ENCODE data around the gene WWOX. TPM values are rescaled to one million over a fixed set of nuclear protein-coding genes. Genes with fewer than 3 reads are reported as not detected.

WWOX gene
- total and polyA plus RNA-seq, 2 of the 13 experiments (the other 11 are each of a cell fraction or from before 2014, with no cell fraction given) = 9.1 to 37.4 TPM

- H3K27ac ChIP-seq (ENCODE audit: extremely low read length, insufficient read depth, low read length) = no peak overlapping the region
- WGBS (ENCODE audit: low lambda C conversion rate) = 68% methylated on average over 10 of the region's 10 CpGs
- ATAC-seq (no peak), FAIRE-seq (no peak), DNase-seq (ENCODE audit: low spot score) (no peak)
- TF ChIP-seq, protein P1, sequence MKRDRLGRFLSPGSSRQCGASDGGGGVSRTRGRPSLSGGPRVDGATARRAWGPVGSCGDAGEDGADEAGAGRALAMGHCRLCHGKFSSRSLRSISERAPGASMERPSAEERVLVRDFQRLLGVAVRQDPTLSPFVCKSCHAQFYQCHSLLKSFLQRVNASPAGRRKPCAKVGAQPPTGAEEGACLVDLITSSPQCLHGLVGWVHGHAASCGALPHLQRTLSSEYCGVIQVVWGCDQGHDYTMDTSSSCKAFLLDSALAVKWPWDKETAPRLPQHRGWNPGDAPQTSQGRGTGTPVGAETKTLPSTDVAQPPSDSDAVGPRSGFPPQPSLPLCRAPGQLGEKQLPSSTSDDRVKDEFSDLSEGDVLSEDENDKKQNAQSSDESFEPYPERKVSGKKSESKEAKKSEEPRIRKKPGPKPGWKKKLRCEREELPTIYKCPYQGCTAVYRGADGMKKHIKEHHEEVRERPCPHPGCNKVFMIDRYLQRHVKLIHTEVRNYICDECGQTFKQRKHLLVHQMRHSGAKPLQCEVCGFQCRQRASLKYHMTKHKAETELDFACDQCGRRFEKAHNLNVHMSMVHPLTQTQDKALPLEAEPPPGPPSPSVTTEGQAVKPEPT (CRISPR knock-in tag; IDR thresholded peaks at IDR 0.05; ENCODE audit: low read depth) = no peak
- TF ChIP-seq POLR2G (IDR thresholded peaks at IDR 0.05; ENCODE audit: low read depth, low read length) (no peak), ZNF619 (CRISPR knock-in tag; IDR thresholded peaks at IDR 0.05) (no peak), TOE1 (CRISPR knock-in tag; IDR thresholded peaks at IDR 0.05) (no peak), ZNF580 (CRISPR knock-in tag; IDR thresholded peaks at IDR 0.05; ENCODE audit: borderline replicate concordance, low read depth) (no peak), HCFC1 (IDR thresholded peaks at IDR 0.05; ENCODE audit: low read depth, low read length) (no peak), ZNF232 (CRISPR knock-in tag; IDR thresholded peaks at IDR 0.05; ENCODE audit: borderline replicate concordance) (no peak), ZNF251 (CRISPR knock-in tag; IDR thresholded peaks at IDR 0.05) (no peak), MAFK (conservative IDR thresholded peaks at IDR 0.05 in 1 of 2, IDR thresholded peaks at IDR 0.05 in 1 of 2; ENCODE audit: low read length in 2 of 2) (no peak), ZC3H13 (CRISPR knock-in tag; IDR thresholded peaks at IDR 0.05) (no peak), ZFX (CRISPR knock-in tag; IDR thresholded peaks at IDR 0.05; ENCODE audit: low read depth) (no peak), GRHL1 (CRISPR knock-in tag; conservative IDR thresholded peaks at IDR 0.05) (no peak), ZNF761 (CRISPR knock-in tag; conservative IDR thresholded peaks at IDR 0.05) (no peak), NRL (CRISPR knock-in tag; IDR thresholded peaks at IDR 0.05; ENCODE audit: borderline replicate concordance) (no peak)
- TF ChIP-seq, protein P2, sequence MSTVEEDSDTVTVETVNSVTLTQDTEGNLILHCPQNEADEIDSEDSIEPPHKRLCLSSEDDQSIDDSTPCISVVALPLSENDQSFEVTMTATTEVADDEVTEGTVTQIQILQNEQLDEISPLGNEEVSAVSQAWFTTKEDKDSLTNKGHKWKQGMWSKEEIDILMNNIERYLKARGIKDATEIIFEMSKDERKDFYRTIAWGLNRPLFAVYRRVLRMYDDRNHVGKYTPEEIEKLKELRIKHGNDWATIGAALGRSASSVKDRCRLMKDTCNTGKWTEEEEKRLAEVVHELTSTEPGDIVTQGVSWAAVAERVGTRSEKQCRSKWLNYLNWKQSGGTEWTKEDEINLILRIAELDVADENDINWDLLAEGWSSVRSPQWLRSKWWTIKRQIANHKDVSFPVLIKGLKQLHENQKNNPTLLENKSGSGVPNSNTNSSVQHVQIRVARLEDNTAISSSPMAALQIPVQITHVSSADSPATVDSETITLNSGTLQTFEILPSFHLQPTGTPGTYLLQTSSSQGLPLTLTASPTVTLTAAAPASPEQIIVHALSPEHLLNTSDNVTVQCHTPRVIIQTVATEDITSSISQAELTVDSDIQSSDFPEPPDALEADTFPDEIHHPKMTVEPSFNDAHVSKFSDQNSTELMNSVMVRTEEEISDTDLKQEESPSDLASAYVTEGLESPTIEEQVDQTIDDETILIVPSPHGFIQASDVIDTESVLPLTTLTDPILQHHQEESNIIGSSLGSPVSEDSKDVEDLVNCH (CRISPR knock-in tag; IDR thresholded peaks at IDR 0.05) = no peak
- H3K4me3 ChIP-seq (replicated peaks in 1 of 3; ENCODE audit: insufficient read depth in 1 of 3, low read depth in 2 of 3, low read length in 3 of 3) = no peak overlapping the region
- ChIA-PET CTCF (ENCODE audit: low intra/inter-chr PET ratio, low total read pairs) (no interaction called here), POLR2A (no interaction called here)
- H3K9ac ChIP-seq (ENCODE audit: insufficient read depth, low read depth, low read length) = no peak overlapping the region
- no peaks in the 10 kb centered on the region for H3K9me3 ChIP-seq (ENCODE audit: low read length)
- H2AFZ ChIP-seq (ENCODE audit: low read length) = no peak overlapping the region
- H3K27me3 ChIP-seq (ENCODE audit: control insufficient read depth in 1 of 2, insufficient read depth in 2 of 2, low read length in 2 of 2) = no peaks in the 10 kb centered on the region
- no TSS peak for BruUV-seq (replicated peaks)
- intact Hi-C loops (cut with micrococcal nuclease; ENCODE audit: unreplicated experiment) = no loop called here
- no peaks in the 10 kb centered on the region for H3K36me3 ChIP-seq (replicated peaks in 1 of 2; ENCODE audit: control insufficient read depth in 1 of 2, insufficient read depth in 2 of 2, low read length in 2 of 2)
- no peaks in the 10 kb centered on the region for H3K4me1 ChIP-seq (ENCODE audit: insufficient read depth, low read length)
- H3K4me2 ChIP-seq (ENCODE audit: low read depth, low read length) = no peak overlapping the region
- in situ Hi-C loops (cut with HindIII; ENCODE audit: extremely low pct_ligation_motif_present, low pct_unique_long_range_greater_than_20kb) = no loop called here
- H4K20me1 ChIP-seq (ENCODE audit: insufficient read depth, low read length) = no peaks in the 10 kb centered on the region
- H3K79me2 ChIP-seq (ENCODE audit: insufficient read depth, low read length) = no peaks in the 10 kb centered on the region
Measured at GRCh38 chr16:79089735-79090284, 990.4 kb downstream of the WWOX start.
